ENCODE measurements around the gene L3HYPDH. TPM values are rescaled to one million over a fixed set of nuclear protein-coding genes. Genes with fewer than 3 reads are reported as not detected.
A peak's percentile ranks its signal among the peaks of the same experiment; 100 is the strongest.

L3HYPDH gene
- total and polyA plus RNA-seq, 2 of the 13 experiments (the other 11 are each of a cell fraction or from before 2014, with no cell fraction given) = 30.5 to 36.6 TPM

- TF ChIP-seq STAT6 (CRISPR knock-in tag; IDR thresholded peaks at IDR 0.05; ENCODE audit: borderline replicate concordance) (no peak; the same call in 1 of the 2 replicates), GMEB2 (CRISPR knock-in tag; IDR thresholded peaks at IDR 0.05; ENCODE audit: low read depth) (peak; percentile 25; the same call in 1 of the 2 replicates), ZSCAN29 (CRISPR knock-in tag; conservative IDR thresholded peaks at IDR 0.05) (no peak), DRAP1 (CRISPR knock-in tag; IDR thresholded peaks at IDR 0.05) (peak; percentile 86), GLI4 (CRISPR knock-in tag; IDR thresholded peaks at IDR 0.05; ENCODE audit: borderline replicate concordance) (peak; percentile 97; the same call in 1 of the 2 replicates), ZNF772 (CRISPR knock-in tag; IDR thresholded peaks at IDR 0.05) (peak; percentile 87; the same call in 1 of the 2 replicates), ZC3H13 (CRISPR knock-in tag; IDR thresholded peaks at IDR 0.05) (peak; percentile 89), NFKB2 (CRISPR knock-in tag; IDR thresholded peaks at IDR 0.05; ENCODE audit: borderline replicate concordance) (peak; percentile 97; the same call in 1 of the 2 replicates), RCOR2 (CRISPR knock-in tag; IDR thresholded peaks at IDR 0.05) (0 out of 2 replicates have a peak, but pooled peaks have one; percentile 13), HMGXB3 (CRISPR knock-in tag; IDR thresholded peaks at IDR 0.05; ENCODE audit: borderline replicate concordance) (peak; percentile 12; the same call in 1 of the 2 replicates), ZC3H4 (CRISPR knock-in tag; IDR thresholded peaks at IDR 0.05; ENCODE audit: borderline replicate concordance) (0 out of 2 replicates have a peak, but pooled peaks have one; percentile 91), ATF3 (CRISPR knock-in tag; IDR thresholded peaks at IDR 0.05) (peak; percentile 41; the same call in 1 of the 2 replicates), ZNF468 (CRISPR knock-in tag; IDR thresholded peaks at IDR 0.05) (peak; percentile 97; the same call in 1 of the 2 replicates), CCDC6 (CRISPR knock-in tag; IDR thresholded peaks at IDR 0.05) (peak; percentile 98), TFAP4 (IDR thresholded peaks at IDR 0.05; ENCODE audit: borderline replicate concordance, low read depth) (0 out of 2 replicates have a peak, but pooled peaks have one; percentile 24), NR0B2 (CRISPR knock-in tag; IDR thresholded peaks at IDR 0.05) (peak; percentile 99)
Measured at GRCh38 chr14:59483819-59484638, at the start of gene L3HYPDH, which contains the start of gene JKAMP (continued).
